GM12892 (cell line): Measurements from ENCODE around the gene LLGL1. TPM values are rescaled to one million over a fixed set of nuclear protein-coding genes. Genes with fewer than 3 reads are reported as not detected.
A peak's percentile ranks its signal among the peaks of the same experiment; 100 is the strongest.

ENCODE experiments used
- DNase-seq: peaks from one replicate; pipeline ENCODE4 v3.0.0; 2011; ENCODE audit not compliant: insufficient read length
- FAIRE-seq: peaks from 2 replicates; lab custom pipeline; 2011; peaks lifted over from hg19 to GRCh38; lab: Jason Lieb, UNC
- POLR2A ChIP-seq: IDR thresholded peaks from 2 replicates; pipeline ENCODE4 v1.6.1; 2011; ENCODE audit warnings: low read depth, low read length, control low read depth
- POLR2AphosphoS5 ChIP-seq: IDR thresholded peaks from 2 replicates; pipeline ENCODE4 v1.6.1; 2011; ENCODE audit warnings: low read depth, low read length, control low read depth
- TAF1 ChIP-seq: IDR thresholded peaks from 2 replicates; pipeline ENCODE4 v1.6.1; 2011; ENCODE audit warnings: low read depth, mild to moderate bottlenecking, control low read depth, low read length, borderline replicate concordance
- polyA plus RNA-seq: library from polyadenylated mRNA; unstranded; fragments of >200 nt; gene quantifications from one replicate; pipeline ENCODE4 v1.2.1, GENCODE V29; 2012; ENCODE audit warnings: missing spikeins, inconsistent platforms; ENCODE audit not compliant: missing spikeins

The LLGL1 gene
- 1.7 TPM for polyA plus RNA-seq

GRCh38 chr17:18225121-18225641, at the start of gene LLGL1:
Gene LLGL1 (plus strand): TSS chr17:18225635. CDS start chr17:18225683, 48 bp downstream.
- DNase-seq: peak; percentile 100
- FAIRE-seq: peak; percentile 97
- TF ChIP-seq POLR2A (no peak), POLR2AphosphoS5 (no peak), TAF1 (no peak)

GRCh38 chr17:18176176-18176575, 49.3 kb upstream of the LLGL1 start:
- TF ChIP-seq POLR2A (no peak), POLR2AphosphoS5 (no peak), TAF1 (no peak)
- DNase-seq (no peak), FAIRE-seq (no peak)

GRCh38 chr17:18177133-18177532, 48.3 kb upstream of the LLGL1 start:
- FAIRE-seq (no peak), DNase-seq (no peak)
- no peak for TF ChIP-seq TAF1
- no peak for TF ChIP-seq POLR2A
- TF ChIP-seq POLR2AphosphoS5: no peak

GRCh38 chr17:18177722-18178121, 47.7 kb upstream of the LLGL1 start:
- FAIRE-seq: no peak
- DNase-seq: no peak
- no peak for TF ChIP-seq TAF1

GRCh38 chr17:18179196-18179595, 46.2 kb upstream of the LLGL1 start:
- FAIRE-seq: no peak
- no peak for DNase-seq
- TF ChIP-seq POLR2A: no peak

GRCh38 chr17:18179804-18180203, 45.6 kb upstream of the LLGL1 start:
- TF ChIP-seq TAF1: no peak
- no peak for TF ChIP-seq POLR2AphosphoS5
- TF ChIP-seq POLR2A: no peak

GRCh38 chr17:18181358-18181757, 44.1 kb upstream of the LLGL1 start:
- DNase-seq (no peak), FAIRE-seq (no peak)

More at GRCh38 chr17:18179804-18180203, 45.6 kb upstream of the LLGL1 start:
- DNase-seq (no peak), FAIRE-seq (no peak)

GRCh38 chr17:18182110-18182977, 43.1 kb upstream of the LLGL1 start:
- no peak for DNase-seq
- TF ChIP-seq TAF1 (no peak), POLR2AphosphoS5 (no peak), POLR2A (no peak)
- no peak for FAIRE-seq

More at GRCh38 chr17:18181358-18181757, 44.1 kb upstream of the LLGL1 start:
- TF ChIP-seq POLR2A (no peak), TAF1 (no peak), POLR2AphosphoS5 (no peak)

- peak; percentile 94 for FAIRE-seq
- DNase-seq: peak; percentile 80
- TF ChIP-seq POLR2A (peak; percentile 54; the same call in 1 of the 2 replicates), TAF1 (peak; percentile 65; the same call in 1 of the 2 replicates), POLR2AphosphoS5 (peak; percentile 36; the same call in 1 of the 2 replicates)
Observed at GRCh38 chr17:18182978-18183333, 42.5 kb upstream of the LLGL1 start.

- no peak for FAIRE-seq
Observed at GRCh38 chr17:18183334-18184142, 41.9 kb upstream of the LLGL1 start, which contains the start of gene ALKBH5. Gene ALKBH5 (plus strand): TSS chr17:18183828. CDS start chr17:18184244, 416 bp downstream.

GRCh38 chr17:18184143-18185031, 41.0 kb upstream of the LLGL1 start:
- TF ChIP-seq POLR2AphosphoS5 (no peak), POLR2A (no peak), TAF1 (no peak)
- DNase-seq (no peak), FAIRE-seq (peak; percentile 38)

More at GRCh38 chr17:18183334-18184142, 41.9 kb upstream of the LLGL1 start, which contains the start of gene ALKBH5:
- peak; percentile 64; the same call in 1 of the 2 replicates for TF ChIP-seq POLR2A
- TF ChIP-seq POLR2AphosphoS5: no peak
- peak; percentile 98 for DNase-seq
